ENCODE results near the gene MMP28.
A peak's percentile ranks its signal among the peaks of the same experiment; 100 is the strongest.
"Not testable (repeated sequence)": the region's sequence is repeated elsewhere in the genome, so short reads cannot be mapped to it uniquely, and the experiment has no call there.

MMP28 gene

GRCh38 chr17:35765756-35766488 lies 29.5 kb downstream of the MMP28 start:
- DNase-seq (ENCODE audit: low read depth in 2 of 2): no peak

GRCh38 chr17:35765086-35765710 lies 30.2 kb downstream of the MMP28 start:
- DNase-seq (ENCODE audit: low read depth in 2 of 2): no peak

- DNase-seq (ENCODE audit: low read depth in 2 of 2): peak; percentile 74 to 86
These were observed 31.1 kb downstream of the MMP28 start for GRCh38 chr17:35764123-35764991.

GRCh38 chr17:35763767-35764122 lies 31.7 kb downstream of the MMP28 start:
- DNase-seq (ENCODE audit: low read depth in 2 of 2): no peak

GRCh38 chr17:35761601-35762000 lies 33.8 kb downstream of the MMP28 start:
- no peak for DNase-seq (ENCODE audit: low read depth in 2 of 2)

- DNase-seq (ENCODE audit: low read depth in 2 of 2): no peak
These were observed 34.9 kb downstream of the MMP28 start, which contains the start of gene C17orf50 for GRCh38 chr17:35760587-35760986. C17orf50 (plus strand) TSS chr17:35760887; CDS start chr17:35760942, 55 bp downstream.

GRCh38 chr17:35757243-35757642 lies 38.2 kb downstream of the MMP28 start:
- no peak for DNase-seq (ENCODE audit: low read depth in 2 of 2)

GRCh38 chr17:35752945-35753764 lies 42.3 kb downstream of the MMP28 start, which contains the start of gene GAS2L2:
GAS2L2 (minus strand) TSS chr17:35753239; CDS start chr17:35752850, 389 bp downstream.
- no peak for DNase-seq (ENCODE audit: low read depth in 2 of 2)

- DNase-seq (ENCODE audit: low read depth in 2 of 2): no peak
These were observed 43.0 kb downstream of the MMP28 start for GRCh38 chr17:35752471-35752870.

- DNase-seq (ENCODE audit: low read depth in 2 of 2): not testable (repeated sequence)
These were observed 43.9 kb downstream of the MMP28 start for GRCh38 chr17:35751541-35751940.

- DNase-seq (ENCODE audit: low read depth in 2 of 2): no peak
These were observed 44.7 kb downstream of the MMP28 start for GRCh38 chr17:35750526-35751395.

- no peak for DNase-seq (ENCODE audit: low read depth in 2 of 2)
These were observed 45.7 kb downstream of the MMP28 start for GRCh38 chr17:35749560-35750412.

- no peak for DNase-seq (ENCODE audit: low read depth in 2 of 2)
These were observed 46.5 kb downstream of the MMP28 start for GRCh38 chr17:35748979-35749378.

- DNase-seq (ENCODE audit: low read depth in 2 of 2): no peak
These were observed 47.0 kb downstream of the MMP28 start for GRCh38 chr17:35748341-35748841.

- DNase-seq (ENCODE audit: low read depth in 2 of 2): peak; percentile 61 to 80
These were observed 47.9 kb downstream of the MMP28 start for GRCh38 chr17:35747540-35748017.

- DNase-seq (ENCODE audit: low read depth in 2 of 2): no peak
These were observed 49.6 kb downstream of the MMP28 start for GRCh38 chr17:35745749-35746320.

GRCh38 chr17:35745246-35745645 lies 50.2 kb downstream of the MMP28 start:
- DNase-seq (ENCODE audit: low read depth in 2 of 2): no peak

GRCh38 chr17:35744830-35745229 lies 50.6 kb downstream of the MMP28 start:
- DNase-seq (ENCODE audit: low read depth in 2 of 2): no peak
